Measurements from ENCODE around the gene PRR12. TPM values are rescaled to one million over a fixed set of nuclear protein-coding genes. Genes with fewer than 3 reads are reported as not detected.
A peak's percentile ranks its signal among the peaks of the same experiment; 100 is the strongest.
"Not testable (repeated sequence)": the region's sequence is repeated elsewhere in the genome, so short reads cannot be mapped to it uniquely, and the experiment has no call there.

The PRR12 gene
- total RNA-seq, 4 donors from 2014 or later = 12.2 to 54.7 (median 30.0) TPM

- no peak overlapping the region for H3K27ac ChIP-seq
- H3K9me3 ChIP-seq = no peaks in the 10 kb centered on the region
- DNase-seq = no peak
- WGBS, 2 donors (ENCODE audit: low coverage in 1 of 2) = 67 to 85% methylated on average over 1 to 19 of the region's 19 CpGs
- no peak overlapping the region for H3K4me3 ChIP-seq
- intact Hi-C loops (cut with DNase I; ENCODE audit: low total_unique reads) (no loop called here), in situ Hi-C loops (cut with MboI; ENCODE audit: low pct_ligation_motif_present in 1 of 4, low pct_unique_long_range_greater_than_20kb in 1 of 4, low sequenced_read_pairs in 3 of 4) (no loop called here)
- no peaks in the 10 kb centered on the region for H3K27me3 ChIP-seq
- H3K36me3 ChIP-seq = peaks cover 0 to 4% (median 0%) of the 10 kb centered on the region in 4 donors
- H3K4me1 ChIP-seq = peaks cover 0 to 11% (median 0%) of the 10 kb centered on the region in 4 donors
- no peak for TF ChIP-seq CTCF (IDR thresholded peaks at IDR 0.05)
- no peak for TF ChIP-seq EP300 (IDR thresholded peaks at IDR 0.05; ENCODE audit: low read depth)
- no peak for TF ChIP-seq POLR2A (IDR thresholded peaks at IDR 0.05)
- no peak for TF ChIP-seq POLR2AphosphoS5 (IDR thresholded peaks at IDR 0.05)
Observed at GRCh38 chr19:49631610-49632192, 40.7 kb downstream of the PRR12 start.

- H3K4me3 ChIP-seq = no peak overlapping the region
- intact Hi-C loops (cut with DNase I; ENCODE audit: low total_unique reads) = no loop called here
Observed at GRCh38 chr19:49632576-49632975, 41.6 kb downstream of the PRR12 start.

GRCh38 chr19:49633273-49633672 lies 42.3 kb downstream of the PRR12 start:
- H3K9me3 ChIP-seq; in situ Hi-C loops (cut with MboI; ENCODE audit: low pct_ligation_motif_present in 1 of 4, low pct_unique_long_range_greater_than_20kb in 1 of 4, low sequenced_read_pairs in 3 of 4); H3K27ac ChIP-seq; H3K4me3 ChIP-seq; intact Hi-C loops (cut with DNase I; ENCODE audit: low total_unique reads); H3K36me3 ChIP-seq; DNase-seq; H3K27me3 ChIP-seq: not testable (repeated sequence)
- 58 to 69% methylated on average over 2 to 9 of the region's 9 CpGs for WGBS, 2 donors (ENCODE audit: low coverage in 1 of 2)
- peaks cover 0 to 25% (median 9%) of the 10 kb centered on the region in 4 donors for H3K4me1 ChIP-seq

More at GRCh38 chr19:49632576-49632975, 41.6 kb downstream of the PRR12 start:
- TF ChIP-seq POLR2AphosphoS5 (IDR thresholded peaks at IDR 0.05) (no peak), CTCF (IDR thresholded peaks at IDR 0.05) (no peak), EP300 (IDR thresholded peaks at IDR 0.05; ENCODE audit: low read depth) (no peak), POLR2A (IDR thresholded peaks at IDR 0.05) (no peak)
- Histone ChIP-seq H3K36me3 (peaks cover 0 to 2% (median 0%) of the 10 kb centered on the region in 4 donors), H3K9me3 (no peaks in the 10 kb centered on the region), H3K4me1 (peaks cover 0 to 18% (median 3%) of the 10 kb centered on the region in 4 donors), H3K27ac (no peak overlapping the region), H3K27me3 (no peaks in the 10 kb centered on the region)
- WGBS, 2 donors (ENCODE audit: low coverage in 1 of 2) = 88% methylated on average over 5 of the region's 5 CpGs; no CpG with 5 or more reads in 1 of the 2 donors
- in situ Hi-C loops (cut with MboI; ENCODE audit: low pct_ligation_motif_present in 1 of 4, low pct_unique_long_range_greater_than_20kb in 1 of 4, low sequenced_read_pairs in 3 of 4) = no loop called here
- no peak for DNase-seq

GRCh38 chr19:49635530-49636232 lies 44.7 kb downstream of the PRR12 start:
- intact Hi-C loops (cut with DNase I; ENCODE audit: low total_unique reads) (loop anchor here (5.0 kb wide), 1 partner anchor 43 kb away; the partner anchor contains the start of gene PRR12), in situ Hi-C loops (cut with MboI; ENCODE audit: low pct_ligation_motif_present in 1 of 4, low pct_unique_long_range_greater_than_20kb in 1 of 4, low sequenced_read_pairs in 3 of 4) (no loop called here)
- 56% methylated on average over 24 of the region's 24 CpGs; no CpG with 5 or more reads in 1 of the 2 donors for WGBS, 2 donors (ENCODE audit: low coverage in 1 of 2)
- Histone ChIP-seq H3K36me3 (no peaks in the 10 kb centered on the region), H3K4me3 (no peak overlapping the region), H3K27ac (peak overlapping the region; percentile 14 to 36 (median 24)), H3K9me3 (no peaks in the 10 kb centered on the region), H3K4me1 (peaks cover 0 to 39% (median 24%) of the 10 kb centered on the region in 4 donors), H3K27me3 (no peaks in the 10 kb centered on the region)
- TF ChIP-seq CTCF (IDR thresholded peaks at IDR 0.05) (no peak), POLR2AphosphoS5 (IDR thresholded peaks at IDR 0.05) (no peak), POLR2A (IDR thresholded peaks at IDR 0.05) (no peak), EP300 (IDR thresholded peaks at IDR 0.05; ENCODE audit: low read depth) (no peak)
- no peak for DNase-seq
